Activated CD8-positive, alpha-beta memory T cell treated with anti-CD3 and anti-CD28 coated beads for 1 hour (primary cell): ENCODE results near the gene DKK2.
"Not testable (repeated sequence)": the region's sequence is repeated elsewhere in the genome, so short reads cannot be mapped to it uniquely, and the experiment has no call there.

Experiments used
- DNase-seq, 2 donors: peaks; one replicate each; pipeline ENCODE4 v3.0.0-alpha.2; 2020; ENCODE audit warnings: low read depth in 1 of 2; ENCODE audit errors: extremely low read depth in 1 of 2

The DKK2 gene

DNA sequence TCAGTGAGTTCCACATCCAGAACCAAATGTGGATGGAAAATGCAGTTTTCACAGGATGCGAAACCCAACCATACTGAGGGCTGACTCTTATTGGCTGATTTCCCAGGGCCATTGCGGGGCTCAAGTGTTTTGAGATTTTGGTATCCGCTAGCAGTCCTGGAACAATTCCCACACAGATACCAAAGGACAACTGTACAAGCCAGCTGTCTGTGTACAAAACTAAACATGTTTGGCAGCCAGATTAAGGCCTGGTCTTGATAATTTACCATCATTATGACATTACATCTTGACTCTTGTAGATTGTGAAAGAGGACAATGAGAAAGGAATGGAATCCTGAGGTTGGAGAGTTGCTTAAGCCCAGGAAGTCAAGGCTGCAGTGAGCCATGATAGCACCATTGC is 121.9 kb downstream of the DKK2 start:
- no peak for DNase-seq

DNA sequence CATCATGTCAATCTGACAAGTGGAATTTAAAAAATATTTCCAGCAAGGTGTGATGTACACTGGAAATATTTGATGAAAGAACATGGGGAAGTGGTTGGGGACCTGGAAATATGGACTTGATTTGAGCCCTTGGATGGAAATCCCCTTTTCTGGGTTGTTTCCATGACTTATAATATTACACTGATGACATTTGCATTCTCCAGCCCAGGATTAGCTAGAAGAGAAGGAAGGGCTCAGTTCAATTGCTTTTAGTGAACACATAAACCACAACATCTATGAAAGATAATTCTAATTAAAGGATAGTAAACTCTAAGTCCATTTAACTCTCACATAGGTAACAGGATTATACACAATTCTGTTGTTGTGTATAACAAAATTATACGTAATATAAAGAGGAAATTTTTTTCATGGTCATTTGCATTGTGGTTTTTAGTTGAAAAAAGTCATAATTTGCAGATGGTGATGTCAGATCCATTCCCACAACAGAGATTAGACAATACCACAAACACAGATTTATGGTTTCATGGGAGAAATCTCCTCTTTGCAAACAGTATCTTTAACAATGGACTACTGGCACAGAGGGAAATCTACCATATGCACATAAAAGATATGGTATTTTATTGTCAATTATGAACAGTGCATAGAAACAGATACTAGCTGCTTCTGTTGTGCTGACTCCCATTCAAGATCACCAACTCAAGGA is 126.5 kb downstream of the DKK2 start:
- DNase-seq = no peak

DNA sequence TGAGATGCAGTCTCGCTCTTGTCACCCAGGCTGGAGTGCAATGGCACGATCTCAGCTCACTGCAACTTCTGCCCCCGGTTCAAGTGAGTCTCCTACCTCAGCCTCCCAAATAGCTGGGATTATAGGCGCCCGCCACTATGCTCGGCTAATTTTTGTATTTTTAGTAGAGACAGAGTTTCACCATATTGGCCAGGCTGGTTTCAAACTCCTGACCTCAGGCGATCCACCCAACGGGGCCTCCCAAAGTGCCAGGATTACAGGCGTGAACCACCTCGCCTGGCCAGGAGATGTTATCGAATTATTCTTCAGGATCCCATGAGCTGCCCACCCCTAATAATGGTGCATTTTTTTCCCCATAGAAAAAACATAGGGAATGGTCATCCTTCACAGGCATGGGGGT is 128.1 kb downstream of the DKK2 start:
- DNase-seq = not testable (repeated sequence)

DNA sequence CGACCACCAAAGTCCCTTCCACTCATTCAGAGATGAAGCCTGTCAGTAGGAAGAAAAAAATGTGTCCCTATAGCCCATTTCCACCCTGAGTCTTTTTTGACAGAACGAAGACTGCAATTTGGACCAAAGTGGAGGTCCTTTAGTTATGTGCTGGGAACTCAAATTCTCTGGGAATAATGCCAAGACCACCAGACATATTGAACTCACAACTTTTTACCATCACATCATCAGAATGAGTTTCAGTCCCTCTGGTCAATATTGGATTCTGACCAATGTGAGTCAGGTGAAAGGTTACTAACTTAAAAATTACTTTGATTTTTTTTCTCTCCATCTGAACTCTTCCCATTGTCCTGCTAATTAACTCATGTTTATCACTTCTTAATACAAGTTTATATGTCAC is 128.9 kb downstream of the DKK2 start:
- DNase-seq = no peak

DNA sequence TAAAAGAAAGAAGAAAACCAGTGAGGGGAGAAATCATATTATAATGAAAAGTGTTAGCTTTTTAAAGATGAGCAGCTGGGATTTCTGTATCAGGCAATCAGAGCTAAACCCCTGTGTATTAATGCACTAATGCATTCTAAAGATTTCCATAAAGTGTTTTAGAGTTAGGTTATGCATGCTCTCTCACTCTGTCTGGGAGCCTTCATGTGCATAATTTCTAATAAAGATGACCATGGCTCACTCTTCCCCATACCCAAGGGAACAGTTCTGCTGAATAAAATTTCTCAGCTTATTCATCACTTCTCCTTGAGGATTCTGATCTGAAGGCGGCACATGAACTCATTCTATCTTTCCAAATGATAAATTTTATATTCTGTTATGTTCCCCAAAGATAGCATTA is 129.4 kb downstream of the DKK2 start:
- DNase-seq = no peak

DNA sequence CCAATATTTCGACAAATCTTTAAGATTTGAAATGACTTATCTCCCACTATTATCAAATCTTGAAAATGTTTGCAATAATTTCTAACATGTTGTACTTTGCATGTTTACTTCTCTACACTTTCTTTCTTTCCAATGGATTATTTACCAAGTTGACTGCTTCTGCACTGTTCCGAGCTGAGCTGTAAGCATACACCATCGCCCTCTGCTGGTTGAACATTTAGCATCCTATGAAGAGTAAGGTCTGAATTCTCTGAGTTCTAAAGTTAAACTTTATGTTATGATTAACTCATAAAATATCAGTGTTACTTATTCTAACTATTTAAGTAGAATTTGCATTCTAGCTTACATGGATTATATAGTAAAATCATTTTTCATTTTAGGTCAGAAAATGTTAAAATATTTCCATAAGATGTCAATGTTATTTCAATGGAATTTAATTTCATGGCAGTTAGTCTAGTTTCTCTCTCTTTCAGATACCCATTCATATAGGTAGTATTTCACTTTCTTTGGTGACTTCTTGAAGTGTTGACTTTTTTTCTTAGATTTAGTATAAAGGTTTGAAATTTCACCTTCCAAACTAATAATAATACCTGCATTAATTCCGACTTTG is 137.4 kb downstream of the DKK2 start:
- DNase-seq = no peak

DNA sequence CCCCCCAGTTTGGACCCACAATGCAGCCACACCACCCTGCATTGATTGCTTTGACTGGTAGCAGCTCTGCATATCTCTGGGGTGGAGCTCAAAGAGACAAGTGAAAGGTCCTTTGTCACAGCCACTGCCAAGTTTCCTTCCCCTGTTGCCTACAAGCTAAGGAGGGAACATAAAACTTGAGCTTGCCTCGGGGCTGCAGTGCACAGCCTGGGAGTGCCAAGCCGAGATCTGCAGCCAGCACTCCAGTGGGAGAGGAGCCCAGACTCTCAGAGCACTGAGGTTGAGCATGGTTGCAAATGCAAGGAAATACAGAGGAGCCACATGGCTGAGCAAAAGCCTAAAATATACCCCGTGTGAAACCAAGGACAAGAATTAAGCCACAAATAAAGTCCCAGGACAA is 142.2 kb downstream of the DKK2 start:
- no peak for DNase-seq

DNA sequence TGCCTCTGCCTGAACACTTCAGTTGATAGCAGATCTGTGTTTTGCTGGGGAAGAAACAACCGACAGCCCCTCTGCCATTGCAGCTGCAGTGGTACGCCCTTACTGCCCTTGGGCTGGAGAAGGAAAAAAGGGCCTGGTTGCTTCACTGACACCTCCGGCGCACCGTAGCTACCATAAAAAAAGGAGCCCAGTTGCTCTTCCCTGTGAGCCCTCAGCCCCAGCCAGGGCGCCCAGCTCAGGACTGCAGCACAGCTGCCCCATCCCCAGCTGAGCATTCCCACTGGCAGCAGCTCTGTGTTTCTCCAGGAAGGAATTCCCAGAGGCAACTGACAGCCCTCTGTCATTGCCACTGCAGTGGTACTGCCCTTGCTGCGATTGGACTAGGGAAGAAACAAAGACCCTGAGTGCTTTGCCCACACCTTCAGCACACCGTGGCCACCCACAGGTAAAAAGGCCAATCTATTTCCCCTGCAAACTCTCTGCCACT is 142.7 kb downstream of the DKK2 start:
- no peak for DNase-seq

DNA sequence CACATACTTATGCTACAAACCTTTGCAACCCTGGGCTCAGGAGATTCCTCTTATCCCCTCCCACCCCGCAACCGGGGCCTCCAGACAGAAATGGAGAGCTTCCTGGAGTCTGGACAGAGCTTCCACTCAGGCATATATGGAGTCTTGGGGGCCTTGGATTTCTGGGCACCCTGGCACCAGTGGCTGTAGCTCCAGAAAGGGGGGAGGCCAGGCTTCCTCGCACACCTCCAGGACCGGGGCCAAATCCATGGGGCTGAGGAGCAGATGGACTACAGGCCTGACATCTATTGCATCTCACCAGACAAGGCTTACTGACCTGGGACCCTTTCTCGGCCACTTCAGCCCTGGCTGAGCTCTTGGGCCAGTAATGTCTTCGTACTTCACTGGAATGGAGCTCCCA is 143.3 kb downstream of the DKK2 start:
- DNase-seq = no peak

DNA sequence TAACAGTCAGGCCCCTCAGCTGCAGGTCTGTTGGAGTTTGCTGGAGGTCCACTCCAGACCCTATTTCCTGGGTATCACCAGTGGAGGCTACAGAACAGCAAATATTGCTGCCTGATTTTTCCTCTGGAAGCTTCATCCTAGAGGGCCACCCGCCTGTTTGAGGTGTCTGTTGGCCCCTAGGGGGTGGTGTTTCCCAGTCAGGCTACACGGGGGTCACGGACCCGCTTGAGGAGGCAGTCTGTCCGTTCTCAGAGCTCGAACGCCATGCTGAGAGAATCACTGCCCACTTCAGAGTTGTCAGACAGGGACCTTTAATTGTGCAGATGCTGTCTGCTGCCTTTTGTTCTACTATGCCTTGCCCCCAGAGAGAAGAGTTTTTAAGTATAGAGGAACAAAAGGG is 160.8 kb downstream of the DKK2 start:
- DNase-seq = no peak
